ENCODE data around the gene GOLPH3.

- TF ChIP-seq CTCF (IDR thresholded peaks at IDR 0.05) (no peak), EZH2phosphoT487 (IDR thresholded peaks at IDR 0.05) (no peak)
Observed at GRCh38 chr5:32157078-32157477, 17.0 kb downstream of the GOLPH3 start.
